Activated CD8-positive, alpha-beta memory T cell treated with anti-CD3 and anti-CD28 coated beads, Interleukin-2, amount 50 U/mL, for 24 hours (primary cell): ENCODE results near the gene EMC10.
A peak's percentile ranks its signal among the peaks of the same experiment; 100 is the strongest.
"Not testable (repeated sequence)": the region's sequence is repeated elsewhere in the genome, so short reads cannot be mapped to it uniquely, and the experiment has no call there.

Experiments used
- DNase-seq: peaks from one replicate; pipeline ENCODE4 v3.0.0-alpha.2; 2020; ENCODE audit errors: extremely low read depth

The EMC10 gene

GRCh38 chr19:50476224-50476906 lies at the start of gene EMC10, which contains the start of gene GARIN5A:
Gene EMC10, plus strand, starts transcription at chr19:50476507. Its CDS starts 38 bp downstream, at chr19:50476545.
Gene GARIN5A, minus strand, starts transcription at chr19:50476848. Its CDS starts 460 bp downstream, at chr19:50476388.
- DNase-seq = peak; percentile 85

GRCh38 chr19:50427318-50427925 lies 48.9 kb upstream of the EMC10 start:
- DNase-seq = no peak

- DNase-seq = no peak
These were observed 48.3 kb upstream of the EMC10 start for GRCh38 chr19:50427997-50428425.

- no peak for DNase-seq
These were observed 47.4 kb upstream of the EMC10 start for GRCh38 chr19:50428772-50429463.

- DNase-seq = no peak
These were observed 45.4 kb upstream of the EMC10 start for GRCh38 chr19:50430888-50431342.

GRCh38 chr19:50431343-50432220 lies 44.7 kb upstream of the EMC10 start:
- DNase-seq = peak; percentile 70

GRCh38 chr19:50432221-50433028 lies 43.9 kb upstream of the EMC10 start, which contains the start of gene MYBPC2:
Gene MYBPC2, plus strand, starts transcription at chr19:50432892. Its CDS starts 62 bp downstream, at chr19:50432954.
- DNase-seq = no peak

- no peak for DNase-seq
These were observed 42.8 kb upstream of the EMC10 start for GRCh38 chr19:50433201-50434180.

- DNase-seq = no peak
These were observed 41.8 kb upstream of the EMC10 start for GRCh38 chr19:50434525-50434924.

- no peak for DNase-seq
These were observed 41.1 kb upstream of the EMC10 start for GRCh38 chr19:50435221-50435620.

- no peak for DNase-seq
These were observed 40.7 kb upstream of the EMC10 start for GRCh38 chr19:50435627-50436026.

GRCh38 chr19:50437862-50438449 lies 38.4 kb upstream of the EMC10 start:
- DNase-seq = no peak

- not testable (repeated sequence) for DNase-seq
These were observed 37.2 kb upstream of the EMC10 start for GRCh38 chr19:50439130-50439529.

GRCh38 chr19:50444059-50444458 lies 32.2 kb upstream of the EMC10 start:
- no peak for DNase-seq

GRCh38 chr19:50447053-50447452 lies 29.3 kb upstream of the EMC10 start:
- DNase-seq = no peak

- DNase-seq = no peak
These were observed 28.6 kb upstream of the EMC10 start for GRCh38 chr19:50447750-50448149.

- DNase-seq = no peak
These were observed 26.9 kb upstream of the EMC10 start for GRCh38 chr19:50449236-50449899.
